Fibroblast of villous mesenchyme (primary cell): ENCODE results near the gene CTNNA2. TPM values are rescaled to one million over a fixed set of nuclear protein-coding genes. Genes with fewer than 3 reads are reported as not detected.

Experiments used
- DNase-seq: peaks from one replicate; pipeline ENCODE4 v3.0.0-alpha.2; 2010; ENCODE audit warnings: low read depth
- H3K4me3 ChIP-seq: 2 replicates; pipeline ENCODE4 v1.5.1; 2011; ENCODE audit warnings: low read depth, mild to moderate bottlenecking, low read length
- CTCF ChIP-seq: IDR thresholded peaks from 2 replicates; pipeline ENCODE4 v1.5.1; 2012; ENCODE audit warnings: low read depth, mild to moderate bottlenecking, low read length; ENCODE audit not compliant: insufficient read depth
- total RNA-seq: library from RNA; depleted of rRNA; stranded (reverse); fragments of >200 nt; gene quantifications from 2 replicates; pipeline ENCODE4 v1.2.3, GENCODE V29; 2012

Gene CTNNA2
- total RNA-seq, 1 donor: not detected

GRCh38 chr2:80420530-80421208 is 907.8 kb downstream of the CTNNA2 start:
- no peak for TF ChIP-seq CTCF
- no peak overlapping the region for H3K4me3 ChIP-seq
- DNase-seq: no peak

- DNase-seq: no peak
- TF ChIP-seq CTCF: no peak
- H3K4me3 ChIP-seq: no peak overlapping the region
These were observed 916.4 kb downstream of the CTNNA2 start for GRCh38 chr2:80429251-80429650.

GRCh38 chr2:80437959-80438358 is 925.1 kb downstream of the CTNNA2 start:
- TF ChIP-seq CTCF: no peak
- H3K4me3 ChIP-seq: no peak overlapping the region
- no peak for DNase-seq

- no peak overlapping the region for H3K4me3 ChIP-seq
- no peak for DNase-seq
- no peak for TF ChIP-seq CTCF
These were observed 925.8 kb downstream of the CTNNA2 start for GRCh38 chr2:80438686-80439085.

GRCh38 chr2:80454628-80455027 is 941.8 kb downstream of the CTNNA2 start:
- no peak for TF ChIP-seq CTCF
- no peak overlapping the region for H3K4me3 ChIP-seq
- DNase-seq: no peak

GRCh38 chr2:80459028-80459427 is 946.2 kb downstream of the CTNNA2 start:
- H3K4me3 ChIP-seq: no peak overlapping the region
- DNase-seq: no peak
- TF ChIP-seq CTCF: no peak
